ENCODE data around the gene ASAP2. TPM values are rescaled to one million over a fixed set of nuclear protein-coding genes. Genes with fewer than 3 reads are reported as not detected.

The ASAP2 gene
- total RNA-seq, 2 experiments from 2014 or later = not detected

DNA sequence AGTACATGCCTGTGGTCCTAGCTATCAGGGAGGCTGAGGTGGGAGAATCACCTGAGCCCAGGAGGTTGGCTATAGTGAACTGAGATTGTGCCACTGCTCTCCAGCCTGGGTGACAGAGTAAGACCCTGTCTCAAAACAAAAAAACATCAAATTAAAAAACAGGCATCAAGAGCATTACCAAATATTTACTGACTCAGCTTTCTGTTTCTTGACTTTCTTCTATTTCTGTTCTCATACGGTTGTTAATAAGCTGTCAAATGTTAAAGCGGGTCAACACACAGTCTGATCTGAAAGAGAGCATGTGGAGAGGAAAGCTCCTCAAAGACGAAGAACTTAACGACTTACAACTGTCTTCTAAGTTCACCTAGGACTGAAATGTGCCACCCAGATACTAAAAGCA lies 157.8 kb downstream of the ASAP2 start:
- Mint-ChIP-seq H3K27ac (no peak overlapping the region), H3K4me1 (no peaks in the 10 kb centered on the region), H3K27me3 (peaks cover 26% of the 10 kb centered on the region), H3K36me3 (no peaks in the 10 kb centered on the region), H3K4me3 (no peak overlapping the region), H3K9me3 (no peaks in the 10 kb centered on the region)
- ATAC-seq (ENCODE audit: low read depth) = no peak
- no peak for DNase-seq
- POLR2A ChIA-PET = no interaction called here

- Mint-ChIP-seq H3K27ac (no peak overlapping the region), H3K27me3 (peaks cover 20% of the 10 kb centered on the region), H3K4me3 (no peak overlapping the region), H3K9me3 (no peaks in the 10 kb centered on the region), H3K36me3 (no peaks in the 10 kb centered on the region), H3K4me1 (no peaks in the 10 kb centered on the region)
- DNase-seq = no peak
- POLR2A ChIA-PET = no interaction called here
- no peak for ATAC-seq (ENCODE audit: low read depth)
Observed at GRCh38 chr2:9364791-9365497, 158.3 kb downstream of the ASAP2 start.

- POLR2A ChIA-PET = no interaction called here
- Mint-ChIP-seq H3K27ac (no peak overlapping the region), H3K9me3 (no peaks in the 10 kb centered on the region)
Observed at GRCh38 chr2:9365498-9366019, 158.9 kb downstream of the ASAP2 start.

DNA sequence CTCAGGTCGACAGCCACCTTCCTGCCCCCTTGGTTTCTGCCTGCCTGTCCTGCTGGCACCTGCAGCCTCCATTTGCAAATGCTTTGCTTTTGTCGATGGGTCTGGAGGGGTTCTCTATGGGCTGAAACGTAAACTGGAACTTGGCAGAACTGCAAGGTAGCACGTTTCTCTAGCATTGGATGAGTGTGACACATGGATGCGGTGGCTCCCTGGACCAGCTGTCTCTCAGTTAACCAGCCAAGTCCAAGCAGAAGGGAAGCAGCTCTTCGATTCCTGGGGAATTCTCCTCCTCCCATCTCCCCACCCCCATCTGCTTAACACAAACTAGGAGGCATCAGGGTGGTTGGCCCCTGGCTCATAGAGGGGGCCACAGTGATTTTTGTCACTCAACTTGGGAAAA lies 159.4 kb downstream of the ASAP2 start:
- Mint-ChIP-seq H3K27me3 (peaks cover 15% of the 10 kb centered on the region), H3K27ac (no peak overlapping the region), H3K4me3 (no peak overlapping the region), H3K9me3 (no peaks in the 10 kb centered on the region), H3K36me3 (no peaks in the 10 kb centered on the region), H3K4me1 (no peaks in the 10 kb centered on the region)
- ATAC-seq (ENCODE audit: low read depth) (no peak), DNase-seq (no peak)
- POLR2A ChIA-PET = no interaction called here

More at GRCh38 chr2:9365498-9366019, 158.9 kb downstream of the ASAP2 start:
- Mint-ChIP-seq H3K36me3 (no peaks in the 10 kb centered on the region), H3K4me1 (no peaks in the 10 kb centered on the region), H3K4me3 (no peak overlapping the region), H3K27me3 (peaks cover 14% of the 10 kb centered on the region)
- ATAC-seq (ENCODE audit: low read depth) (no peak), DNase-seq (no peak)

DNA sequence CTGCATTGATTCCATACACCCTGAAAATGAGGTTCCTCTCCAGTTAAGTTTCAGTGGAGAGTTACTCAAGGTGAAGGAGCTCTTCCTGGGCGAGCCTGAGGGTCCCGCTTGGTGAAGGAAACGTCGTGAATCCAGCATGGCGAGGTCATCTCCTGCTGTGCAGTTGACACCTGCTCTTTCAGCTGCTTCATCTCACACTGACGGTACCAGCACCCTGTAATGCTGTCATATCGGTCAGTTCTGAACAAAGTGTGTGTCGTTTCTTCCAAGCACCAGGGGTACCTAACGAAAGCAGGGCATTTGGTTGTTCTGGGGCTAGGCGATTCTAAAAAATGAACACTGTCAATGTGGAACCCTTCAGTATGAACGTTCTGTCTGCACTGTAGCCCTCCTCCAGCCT lies 164.1 kb downstream of the ASAP2 start:
- Mint-ChIP-seq H3K36me3 (no peaks in the 10 kb centered on the region), H3K4me1 (no peaks in the 10 kb centered on the region), H3K27me3 (peaks cover 10% of the 10 kb centered on the region), H3K27ac (no peak overlapping the region), H3K9me3 (no peaks in the 10 kb centered on the region), H3K4me3 (no peak overlapping the region)
- POLR2A ChIA-PET = no interaction called here
- ATAC-seq (ENCODE audit: low read depth) = no peak
- no peak for DNase-seq

GRCh38 chr2:9373047-9373446 lies 166.4 kb downstream of the ASAP2 start:
- Mint-ChIP-seq H3K27me3 (peaks cover 12% of the 10 kb centered on the region), H3K27ac (no peak overlapping the region), H3K4me1 (peaks cover 2% of the 10 kb centered on the region), H3K9me3 (no peaks in the 10 kb centered on the region), H3K36me3 (no peaks in the 10 kb centered on the region), H3K4me3 (no peak overlapping the region)
- POLR2A ChIA-PET = no interaction called here
- ATAC-seq (ENCODE audit: low read depth) (no peak), DNase-seq (no peak)

- H3K4me3 Mint-ChIP-seq = no peak overlapping the region
- H3K27ac Mint-ChIP-seq = no peak overlapping the region
- peaks cover 12% of the 10 kb centered on the region for H3K27me3 Mint-ChIP-seq
- H3K4me1 Mint-ChIP-seq = peaks cover 2% of the 10 kb centered on the region
- DNase-seq = no peak
- POLR2A ChIA-PET = no interaction called here
- H3K36me3 Mint-ChIP-seq = no peaks in the 10 kb centered on the region
- no peaks in the 10 kb centered on the region for H3K9me3 Mint-ChIP-seq
- ATAC-seq (ENCODE audit: low read depth) = no peak
Observed at GRCh38 chr2:9373476-9373875, 166.9 kb downstream of the ASAP2 start.

- no peak overlapping the region for H3K4me3 Mint-ChIP-seq
- ATAC-seq (ENCODE audit: low read depth) (no peak), DNase-seq (no peak)
- no peaks in the 10 kb centered on the region for H3K9me3 Mint-ChIP-seq
- H3K27me3 Mint-ChIP-seq = peaks cover 11% of the 10 kb centered on the region
- POLR2A ChIA-PET = no interaction called here
- no peaks in the 10 kb centered on the region for H3K36me3 Mint-ChIP-seq
- no peak overlapping the region for H3K27ac Mint-ChIP-seq
- peaks cover 2% of the 10 kb centered on the region for H3K4me1 Mint-ChIP-seq
Observed at GRCh38 chr2:9374071-9374730, 167.6 kb downstream of the ASAP2 start.

GRCh38 chr2:9375857-9376428 lies 169.3 kb downstream of the ASAP2 start:
- H3K27ac Mint-ChIP-seq = no peak overlapping the region
- POLR2A ChIA-PET = no interaction called here
- no peaks in the 10 kb centered on the region for H3K36me3 Mint-ChIP-seq
- no peak overlapping the region for H3K4me3 Mint-ChIP-seq
- H3K4me1 Mint-ChIP-seq = peaks cover 2% of the 10 kb centered on the region
- H3K27me3 Mint-ChIP-seq = peaks cover 11% of the 10 kb centered on the region
- DNase-seq (no peak), ATAC-seq (ENCODE audit: low read depth) (no peak)
- H3K9me3 Mint-ChIP-seq = no peaks in the 10 kb centered on the region

DNA sequence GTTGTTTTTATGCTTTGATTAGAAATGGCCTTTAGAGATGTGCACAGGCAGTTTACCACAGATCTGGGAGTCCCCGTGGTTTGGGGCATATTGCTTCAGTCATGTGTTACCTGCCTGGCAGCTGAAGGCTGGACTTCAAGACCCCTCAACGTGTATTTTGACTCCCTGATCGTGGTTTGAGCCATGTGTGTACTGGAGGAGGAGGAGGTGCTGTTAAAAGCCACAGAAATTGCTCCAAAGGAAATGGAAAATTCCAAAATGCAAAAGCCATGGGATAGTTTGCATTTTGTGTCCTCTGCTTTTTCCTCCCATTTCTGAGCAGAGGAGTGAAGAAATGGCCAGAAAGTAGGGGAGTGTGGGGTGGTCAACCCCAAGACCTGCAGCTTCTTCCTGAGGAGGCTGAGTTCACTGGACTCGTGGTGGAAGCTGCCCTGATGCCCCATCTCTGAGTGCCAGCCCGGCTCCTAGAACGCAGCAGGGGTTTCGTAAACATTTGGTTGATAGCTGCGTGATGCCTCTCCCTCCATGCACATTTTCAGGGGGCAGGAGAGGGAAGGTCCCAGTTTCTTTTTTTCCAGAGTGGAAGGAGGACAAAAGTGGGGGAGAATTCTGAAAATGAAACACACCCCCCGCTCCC lies 171.0 kb downstream of the ASAP2 start:
- peaks cover 10% of the 10 kb centered on the region for H3K27me3 Mint-ChIP-seq
- no peak overlapping the region for H3K27ac Mint-ChIP-seq
- peaks cover 2% of the 10 kb centered on the region for H3K4me1 Mint-ChIP-seq
- DNase-seq (no peak), ATAC-seq (ENCODE audit: low read depth) (no peak)
- H3K36me3 Mint-ChIP-seq = no peaks in the 10 kb centered on the region
- H3K4me3 Mint-ChIP-seq = no peak overlapping the region
- POLR2A ChIA-PET = no interaction called here
- H3K9me3 Mint-ChIP-seq = no peaks in the 10 kb centered on the region

GRCh38 chr2:9378433-9379390 lies 172.1 kb downstream of the ASAP2 start:
- no peak for DNase-seq
- Mint-ChIP-seq H3K9me3 (no peaks in the 10 kb centered on the region), H3K27ac (no peak overlapping the region), H3K36me3 (no peaks in the 10 kb centered on the region), H3K4me1 (peaks cover 2% of the 10 kb centered on the region), H3K27me3 (peaks cover 10% of the 10 kb centered on the region), H3K4me3 (no peak overlapping the region)
- POLR2A ChIA-PET = no interaction called here
- no peak for ATAC-seq (ENCODE audit: low read depth)

GRCh38 chr2:9379391-9379755 lies 172.8 kb downstream of the ASAP2 start:
- no peak for DNase-seq
- POLR2A ChIA-PET = no interaction called here
- H3K27ac Mint-ChIP-seq = no peak overlapping the region
- no peak for ATAC-seq (ENCODE audit: low read depth)
- no peaks in the 10 kb centered on the region for H3K9me3 Mint-ChIP-seq
- no peaks in the 10 kb centered on the region for H3K36me3 Mint-ChIP-seq
- H3K4me1 Mint-ChIP-seq = peaks cover 2% of the 10 kb centered on the region
- peaks cover 8% of the 10 kb centered on the region for H3K27me3 Mint-ChIP-seq
- no peak overlapping the region for H3K4me3 Mint-ChIP-seq
